K562 (cell line): ENCODE data around the gene PEX7. TPM values are rescaled to one million over a fixed set of nuclear protein-coding genes. Genes with fewer than 3 reads are reported as not detected.
A peak's percentile ranks its signal among the peaks of the same experiment; 100 is the strongest.

ENCODE experiments used
- COPS2 ChIP-seq: fragments of 450-650 bp; conservative IDR thresholded peaks from 2 replicates; pipeline ENCODE4 v1.6.1; 2016; ENCODE audit warnings: mild to moderate bottlenecking, moderate library complexity
- EWSR1 ChIP-seq: fragments of 450-650 bp; IDR thresholded peaks from 2 replicates; pipeline ENCODE4 v1.6.1; 2018; ENCODE audit warnings: borderline replicate concordance, mild to moderate bottlenecking, low read depth, moderate library complexity; ENCODE audit not compliant: partially characterized antibody
- FIP1L1 ChIP-seq: fragments of 200-400 bp; formaldehyde crosslinking; IDR thresholded peaks from 2 replicates; pipeline ENCODE4 v1.6.1; 2018; ENCODE audit warnings: mild to moderate bottlenecking, low read depth, low read length; ENCODE audit not compliant: poor library complexity, severe bottlenecking
- FUS ChIP-seq: fragments of 200-400 bp; formaldehyde crosslinking; optimal IDR thresholded peaks from 2 replicates; pipeline ENCODE3; 2017; ENCODE audit warnings: low read depth, low read length
- GATA2 ChIP-seq: sonication (generic); formaldehyde crosslinking; IDR thresholded peaks from 2 replicates; pipeline ENCODE4 v1.4.0; 2020; ENCODE audit warnings: mild to moderate bottlenecking, missing genetic modification reagents
- HMGN3 ChIP-seq: IDR thresholded peaks from 2 replicates; pipeline ENCODE4 v1.6.1; 2011; ENCODE audit warnings: borderline replicate concordance, low read depth, mild to moderate bottlenecking, mixed read lengths, low read length; ENCODE audit not compliant: insufficient read length; ENCODE audit errors: extremely low read depth
- L3MBTL2 ChIP-seq: fragments of 450-650 bp; IDR thresholded peaks from 2 replicates; pipeline ENCODE4 v1.6.1; 2016; ENCODE audit warnings: mild to moderate bottlenecking, moderate library complexity
- MCM3 ChIP-seq: fragments of 450-650 bp; IDR thresholded peaks from 2 replicates; pipeline ENCODE4 v1.6.1; 2016
- MTF1 ChIP-seq: fragments of 250-450 bp; sonication (Bioruptor Pico); IDR thresholded peaks from 2 replicates; pipeline ENCODE4 v1.9.0; 2021; ENCODE audit warnings: moderate library complexity, mild to moderate bottlenecking, inconsistent platforms, borderline replicate concordance
- NR2C2 ChIP-seq, 2 experiments: fragments of 200-800 bp in 1 of 2; sonication (Bioruptor generic) in 1 of 2; sonication (generic) in 1 of 2; formaldehyde crosslinking in 1 of 2; IDR thresholded peaks; 2 replicates each; pipeline versions ENCODE4 v1.6.1 to v1.8.0; 2016 to 2022; ENCODE audit warnings: mild to moderate bottlenecking in 1 of 2, missing compliant biosample characterization in 1 of 2, missing genetic modification characterization in 1 of 2, missing genetic modification reagents in 1 of 2
- POLR2B ChIP-seq: fragments of 450-650 bp; IDR thresholded peaks from 2 replicates; pipeline ENCODE4 v1.6.1; 2018; ENCODE audit warnings: low read depth; ENCODE audit not compliant: partially characterized antibody
- TCF7 ChIP-seq: sonication (generic); IDR thresholded peaks from 2 replicates; pipeline ENCODE4 v1.6.1; 2016; ENCODE audit warnings: antibody characterized with exemption, borderline replicate concordance
- U2AF2 ChIP-seq: fragments of 200-400 bp; formaldehyde crosslinking; optimal IDR thresholded peaks from 2 replicates; pipeline ENCODE3; 2017; ENCODE audit warnings: low read depth, mild to moderate bottlenecking, low read length
- USF1 ChIP-seq: sonication (generic); formaldehyde crosslinking; IDR thresholded peaks from 2 replicates; pipeline ENCODE4 v1.9.0; 2022; ENCODE audit warnings: mild to moderate bottlenecking, missing genetic modification reagents
- ZBTB33 ChIP-seq: sonication (generic); formaldehyde crosslinking; IDR thresholded peaks from 2 replicates; pipeline ENCODE4 v1.8.1; 2023; ENCODE audit warnings: mild to moderate bottlenecking, missing genetic modification reagents
- ZNF830 ChIP-seq: fragments of 250-450 bp; sonication (Bioruptor Pico); IDR thresholded peaks from 2 replicates; pipeline ENCODE4 v1.5.0; 2021; ENCODE audit warnings: mild to moderate bottlenecking
- polyA plus RNA-seq, 8 experiments: library from polyadenylated mRNA; depleted of rRNA in 4 of 8; stranded (reverse) in 5 of 8; unstranded in 3 of 8; fragments of >200 nt; fragmentation: Nextera tagmentation in 2 of 8; fragmentation: Illumina TruSeq in 1 of 8; extraction: Ambion mirVana in 2 of 8; extraction: Trizol in 1 of 8; gene quantifications; 2 replicates each; pipeline versions ENCODE4 v1.2.1 to v1.2.3, GENCODE V29; 2011 to 2014; ENCODE audit warnings: inconsistent platforms in 1 of 8, missing spikeins in 1 of 8
- total RNA-seq, 7 experiments: library from RNA; depleted of rRNA in 6 of 7; stranded (reverse); fragments of >200 nt in 6 of 7; fragmentation: Illumina TruSeq in 2 of 7; extraction: Trizol in 2 of 7; gene quantifications; 2 replicates each; pipeline versions ENCODE4 v1.2.1 to v1.2.3, GENCODE V29; 2011 to 2021; ENCODE audit warnings: low replicate concordance in 1 of 7
- TF ChIP-seq, protein P1 (sequence below): sonication (generic); formaldehyde crosslinking; IDR thresholded peaks from 2 replicates; pipeline ENCODE4 v1.4.0; 2020; ENCODE audit warnings: mild to moderate bottlenecking, missing genetic modification reagents
- TF ChIP-seq, protein P2 (sequence below): sonication (generic); formaldehyde crosslinking; IDR thresholded peaks from 2 replicates; pipeline ENCODE4 v1.5.0; 2020; ENCODE audit warnings: missing genetic modification reagents
- TF ChIP-seq, protein P3 (sequence below): fragments of 450-650 bp; formaldehyde crosslinking; IDR thresholded peaks from 2 replicates; pipeline ENCODE4 v1.4.0; 2020; ENCODE audit warnings: mild to moderate bottlenecking, moderate library complexity

Gene PEX7
- total and polyA plus RNA-seq, 9 of the 15 experiments (the other 6 are each of a cell fraction or from before 2014, with no cell fraction given), result 1.6 to 12.9 (median 9.1) TPM

- no peak for TF ChIP-seq COPS2
- TF ChIP-seq, protein P1, sequence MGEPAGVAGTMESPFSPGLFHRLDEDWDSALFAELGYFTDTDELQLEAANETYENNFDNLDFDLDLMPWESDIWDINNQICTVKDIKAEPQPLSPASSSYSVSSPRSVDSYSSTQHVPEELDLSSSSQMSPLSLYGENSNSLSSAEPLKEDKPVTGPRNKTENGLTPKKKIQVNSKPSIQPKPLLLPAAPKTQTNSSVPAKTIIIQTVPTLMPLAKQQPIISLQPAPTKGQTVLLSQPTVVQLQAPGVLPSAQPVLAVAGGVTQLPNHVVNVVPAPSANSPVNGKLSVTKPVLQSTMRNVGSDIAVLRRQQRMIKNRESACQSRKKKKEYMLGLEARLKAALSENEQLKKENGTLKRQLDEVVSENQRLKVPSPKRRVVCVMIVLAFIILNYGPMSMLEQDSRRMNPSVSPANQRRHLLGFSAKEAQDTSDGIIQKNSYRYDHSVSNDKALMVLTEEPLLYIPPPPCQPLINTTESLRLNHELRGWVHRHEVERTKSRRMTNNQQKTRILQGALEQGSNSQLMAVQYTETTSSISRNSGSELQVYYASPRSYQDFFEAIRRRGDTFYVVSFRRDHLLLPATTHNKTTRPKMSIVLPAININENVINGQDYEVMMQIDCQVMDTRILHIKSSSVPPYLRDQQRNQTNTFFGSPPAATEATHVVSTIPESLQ (CRISPR knock-in tag), result no peak; the same call in 1 of the 2 replicates
- TF ChIP-seq GATA2 (CRISPR knock-in tag), result no peak
- no peak for TF ChIP-seq EWSR1
- TF ChIP-seq USF1 (CRISPR knock-in tag), result no peak; the same call in 1 of the 2 replicates
- TF ChIP-seq ZNF830 (CRISPR knock-in tag), result 0 out of 2 replicates have a peak, but pooled peaks have one; percentile 36
- TF ChIP-seq HMGN3, result peak; percentile 95
- TF ChIP-seq U2AF2, result no peak
- TF ChIP-seq, protein P2, sequence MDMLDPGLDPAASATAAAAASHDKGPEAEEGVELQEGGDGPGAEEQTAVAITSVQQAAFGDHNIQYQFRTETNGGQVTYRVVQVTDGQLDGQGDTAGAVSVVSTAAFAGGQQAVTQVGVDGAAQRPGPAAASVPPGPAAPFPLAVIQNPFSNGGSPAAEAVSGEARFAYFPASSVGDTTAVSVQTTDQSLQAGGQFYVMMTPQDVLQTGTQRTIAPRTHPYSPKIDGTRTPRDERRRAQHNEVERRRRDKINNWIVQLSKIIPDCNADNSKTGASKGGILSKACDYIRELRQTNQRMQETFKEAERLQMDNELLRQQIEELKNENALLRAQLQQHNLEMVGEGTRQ (CRISPR knock-in tag), result no peak; the same call in 1 of the 2 replicates
- TF ChIP-seq NR2C2 (CRISPR knock-in tag; IDR thresholded peaks at IDR 0.05), result peak; percentile 41; the same call in 1 of the 2 replicates
- peak; percentile 59; the same call in 1 of the 2 replicates for TF ChIP-seq NR2C2 (tag; IDR thresholded peaks at IDR 0.05)
- peak; percentile 78 for TF ChIP-seq FIP1L1
- TF ChIP-seq FUS, result peak; percentile 57
- TF ChIP-seq MTF1 (CRISPR knock-in tag), result no peak
- TF ChIP-seq MCM3, result no peak
- peak; percentile 93 for TF ChIP-seq L3MBTL2
- TF ChIP-seq TCF7, result no peak
- peak; percentile 50 for TF ChIP-seq POLR2B
- peak; percentile 39 for TF ChIP-seq ZBTB33
- TF ChIP-seq, protein P3, sequence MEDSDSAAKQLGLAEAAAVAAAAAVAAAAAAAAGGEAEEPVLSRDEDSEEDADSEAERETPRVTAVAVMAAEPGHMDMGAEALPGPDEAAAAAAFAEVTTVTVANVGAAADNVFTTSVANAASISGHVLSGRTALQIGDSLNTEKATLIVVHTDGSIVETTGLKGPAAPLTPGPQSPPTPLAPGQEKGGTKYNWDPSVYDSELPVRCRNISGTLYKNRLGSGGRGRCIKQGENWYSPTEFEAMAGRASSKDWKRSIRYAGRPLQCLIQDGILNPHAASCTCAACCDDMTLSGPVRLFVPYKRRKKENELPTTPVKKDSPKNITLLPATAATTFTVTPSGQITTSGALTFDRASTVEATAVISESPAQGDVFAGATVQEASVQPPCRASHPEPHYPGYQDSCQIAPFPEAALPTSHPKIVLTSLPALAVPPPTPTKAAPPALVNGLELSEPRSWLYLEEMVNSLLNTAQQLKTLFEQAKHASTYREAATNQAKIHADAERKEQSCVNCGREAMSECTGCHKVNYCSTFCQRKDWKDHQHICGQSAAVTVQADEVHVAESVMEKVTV (CRISPR knock-in tag), result peak; percentile 89
Measured at GRCh38 chr6:136792410-136793262, 29.8 kb upstream of the PEX7 start, which contains the start of gene MAP3K5 (continued).
